NCI-H2227 treated with DMSO at 0.1 percent for 48 hours (cell line): ENCODE data around the gene PTH1R.

Experiments used
- DNase-seq: peaks from one replicate; lab custom pipeline; 2025; lab: John Stamatoyannopoulos, UW

Gene PTH1R

DNA sequence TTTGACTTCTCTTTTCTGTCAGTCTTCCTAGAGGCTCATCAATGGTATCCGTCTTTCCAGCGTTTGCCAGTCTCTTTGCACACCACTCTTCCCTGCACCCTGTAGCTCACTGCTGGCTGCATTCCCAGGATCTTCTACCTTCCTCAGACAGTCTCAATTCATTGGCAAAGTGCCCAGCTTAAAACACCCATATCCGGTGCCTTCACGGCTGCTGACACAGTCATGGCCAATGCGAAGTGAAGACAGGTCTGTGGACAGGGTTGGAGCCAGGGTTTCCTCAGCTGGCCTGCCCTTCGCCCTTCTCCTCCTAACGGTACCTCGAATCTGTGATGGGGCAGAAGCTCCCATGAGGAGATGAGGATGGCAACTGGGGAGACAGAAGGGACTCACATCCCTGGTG, 36.1 kb downstream of the PTH1R start:
- peak; percentile 43 for DNase-seq

DNA sequence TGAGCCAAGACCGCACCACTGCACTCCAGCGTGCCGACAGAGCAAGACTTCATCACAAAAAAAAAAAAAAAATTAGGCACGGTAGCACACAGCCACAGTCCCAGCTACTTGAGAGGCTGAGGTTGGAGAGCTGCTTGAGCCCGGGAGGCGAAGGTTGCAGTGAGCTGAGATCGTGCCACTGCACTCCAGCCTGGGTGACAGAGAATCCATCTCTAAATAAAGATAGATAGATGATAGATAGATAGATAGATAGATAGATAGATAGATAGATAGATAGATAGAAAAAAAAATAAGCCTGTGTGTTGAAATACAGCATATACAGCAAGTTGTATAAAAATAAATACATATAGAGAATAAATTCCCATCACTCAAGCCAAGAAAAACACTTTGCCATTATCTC, 37.3 kb downstream of the PTH1R start:
- DNase-seq = no peak

DNA sequence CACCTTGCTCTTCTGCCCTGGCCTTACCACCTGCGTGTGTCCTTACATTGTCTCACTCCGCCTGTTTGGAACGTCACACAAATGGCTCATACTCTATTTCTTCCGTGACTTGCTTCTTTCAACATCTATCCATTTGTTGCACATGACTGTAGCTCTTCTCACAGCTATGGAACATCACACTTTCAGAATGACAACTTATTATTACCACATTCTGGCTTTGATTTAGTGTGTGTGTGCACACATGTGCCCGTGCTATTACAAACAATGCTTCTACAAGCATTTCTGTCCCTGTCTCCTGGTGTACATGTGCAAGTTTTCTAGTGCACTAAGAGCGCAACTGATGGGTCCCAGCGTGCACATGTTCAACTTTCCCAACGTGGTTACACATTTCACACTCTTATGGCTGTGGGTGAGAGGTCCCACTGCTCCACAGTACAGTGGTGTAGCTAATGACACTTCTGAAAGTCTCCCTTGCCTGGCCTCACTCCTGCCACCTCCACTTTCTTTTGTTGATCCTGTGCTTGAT, 37.8 kb downstream of the PTH1R start:
- DNase-seq = no peak

DNA sequence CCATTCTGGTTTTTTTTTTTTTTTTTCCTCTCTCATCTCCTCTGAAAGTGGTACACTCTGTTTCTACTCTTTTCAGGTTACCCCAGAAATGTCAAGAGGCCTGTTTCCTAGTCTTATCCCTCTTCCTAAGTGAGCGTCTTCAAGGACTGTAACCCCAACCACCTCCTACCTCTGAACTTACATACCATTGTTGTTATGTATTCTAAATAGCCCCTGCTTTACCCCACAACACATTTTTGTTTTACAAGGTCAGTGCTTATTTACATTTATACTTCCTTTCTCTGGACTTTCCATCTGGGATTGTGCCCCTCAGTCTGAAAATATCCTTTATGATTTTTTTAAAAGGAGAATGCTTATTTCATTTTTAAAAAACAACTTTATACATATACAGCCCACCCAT, 38.8 kb downstream of the PTH1R start:
- no peak for DNase-seq

DNA sequence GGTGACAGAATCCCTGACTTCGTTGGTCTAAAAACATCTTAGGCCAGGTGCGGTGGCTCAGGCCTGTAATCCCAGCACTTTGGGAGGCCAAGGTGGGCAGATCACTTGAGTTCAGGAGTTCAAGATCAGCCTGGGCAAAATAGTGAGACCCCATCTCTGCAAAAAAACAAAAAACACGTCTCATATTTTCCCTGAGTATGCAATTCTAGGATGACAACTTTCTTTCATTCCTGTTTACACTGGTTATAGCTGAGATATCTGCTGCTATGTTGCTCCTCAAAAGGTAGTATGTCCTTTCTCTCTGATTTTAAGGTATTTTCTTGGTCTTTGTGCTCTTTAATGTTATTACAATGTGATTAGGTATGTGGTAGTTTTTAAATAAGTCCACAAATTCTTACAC, 39.3 kb downstream of the PTH1R start:
- DNase-seq = no peak

DNA sequence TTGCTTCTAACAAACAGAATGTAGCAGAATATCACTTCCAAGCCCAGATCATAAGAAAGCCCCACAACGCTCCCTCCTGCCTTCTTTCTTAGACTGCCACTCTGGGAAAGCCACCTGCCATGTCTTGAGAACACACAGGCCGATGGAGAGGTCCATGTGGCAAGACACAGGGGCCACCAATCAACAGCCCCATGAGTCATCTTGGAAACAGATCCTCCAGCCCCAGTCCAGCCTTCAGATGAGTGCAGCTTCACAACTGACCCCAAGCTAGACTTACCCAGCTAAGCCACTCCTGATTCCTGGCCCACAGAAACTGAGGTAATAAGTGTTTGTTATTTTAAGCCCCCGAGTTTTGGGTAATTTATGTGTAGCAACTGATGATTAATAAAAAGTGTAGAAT, 39.7 kb downstream of the PTH1R start:
- DNase-seq = no peak

DNA sequence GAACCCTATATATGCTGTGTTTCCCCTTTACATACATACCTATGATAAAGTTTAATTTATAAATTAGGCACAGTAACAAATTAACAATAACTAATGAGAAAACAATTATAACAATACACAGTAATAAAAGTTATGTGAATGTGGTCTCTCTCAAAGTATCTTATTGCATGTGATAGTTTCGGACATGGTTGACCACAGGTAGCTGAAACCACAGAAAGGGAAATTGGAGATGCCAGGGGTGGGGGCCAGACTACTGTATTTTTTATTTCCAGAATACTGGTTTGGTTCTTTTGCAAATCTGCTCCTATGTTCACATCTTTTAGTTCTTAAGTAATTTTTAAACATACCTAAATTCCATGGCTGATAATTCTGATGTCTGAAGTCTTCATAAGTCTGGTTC, 40.7 kb downstream of the PTH1R start:
- no peak for DNase-seq

DNA sequence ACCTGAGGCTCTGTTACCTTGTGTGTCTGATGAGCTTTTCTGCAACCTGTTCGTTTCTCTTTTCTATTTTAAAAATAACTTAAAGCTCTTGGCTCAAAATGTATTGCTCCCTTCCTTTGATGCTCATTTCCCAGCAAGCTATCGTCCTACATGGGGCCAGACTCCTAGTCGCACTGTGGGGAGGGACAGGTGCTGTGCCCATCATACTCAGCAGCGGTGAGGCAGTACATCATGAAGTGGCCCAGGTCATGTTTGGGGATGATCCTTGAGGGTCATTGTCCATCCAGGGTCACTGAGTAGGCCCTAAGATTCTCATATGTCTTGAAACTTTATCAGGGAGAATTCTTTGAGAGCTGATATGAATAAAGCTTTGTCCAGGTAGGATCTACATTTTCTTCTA, 41.1 kb downstream of the PTH1R start:
- DNase-seq = no peak

DNA sequence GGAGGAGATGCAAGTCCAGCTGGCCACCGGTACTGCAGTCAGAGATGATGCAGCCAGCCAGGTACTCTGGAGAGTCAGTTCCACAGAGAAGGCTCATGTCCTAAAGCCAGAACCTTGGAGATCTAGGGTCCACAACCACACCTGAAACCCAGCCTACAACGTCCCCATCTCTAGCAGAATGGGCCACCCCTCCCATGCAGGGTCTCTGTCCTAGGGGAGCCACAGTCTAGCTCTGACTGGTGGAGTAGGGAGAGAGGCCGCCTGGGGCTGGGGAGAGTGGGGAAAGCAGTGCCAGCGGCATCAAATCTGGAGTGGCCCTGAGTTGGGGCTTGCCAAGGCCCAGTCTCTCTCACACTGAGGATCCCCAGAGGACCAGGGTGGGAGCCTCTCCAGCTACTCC, 43.5 kb downstream of the PTH1R start:
- DNase-seq = no peak

DNA sequence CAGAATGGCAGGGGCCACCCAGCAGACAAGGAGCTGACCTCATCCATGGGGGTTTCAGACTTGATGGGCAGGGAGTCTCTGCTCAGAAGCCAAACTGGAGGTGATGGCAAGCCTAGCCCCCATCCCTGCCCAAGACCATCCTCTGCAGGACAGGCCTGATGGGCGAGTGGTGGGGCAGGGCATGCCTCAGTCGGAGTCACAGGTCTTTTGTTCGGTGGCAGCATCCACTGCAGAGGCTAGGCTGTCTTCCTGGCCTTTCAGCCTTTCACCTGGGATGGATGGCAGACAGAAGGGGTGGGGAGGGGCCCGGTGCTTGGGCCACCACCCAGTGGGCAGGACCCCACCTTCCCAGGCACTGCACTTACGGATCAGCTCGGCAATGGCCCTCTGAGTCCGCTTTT, 44.4 kb downstream of the PTH1R start:
- DNase-seq = no peak

DNA sequence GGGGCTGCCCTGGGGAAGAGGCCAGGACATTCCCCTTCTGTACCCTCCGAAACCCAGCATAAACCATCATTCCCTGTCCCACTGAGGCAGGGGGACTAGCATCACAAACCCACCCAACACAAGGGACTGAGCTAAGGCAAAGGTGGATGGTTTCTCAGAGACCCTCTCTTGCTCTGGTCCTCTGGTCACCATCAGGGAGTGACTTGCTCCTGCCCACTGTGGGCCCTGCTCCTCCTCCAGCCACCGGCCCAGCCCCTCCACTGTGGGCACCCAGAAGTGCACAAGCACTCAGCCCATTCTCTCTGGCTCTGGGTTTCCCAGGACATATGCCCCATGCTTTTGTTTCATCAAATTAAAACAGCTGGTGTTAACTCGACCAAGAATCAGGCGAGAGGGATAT, 44.9 kb downstream of the PTH1R start:
- no peak for DNase-seq

DNA sequence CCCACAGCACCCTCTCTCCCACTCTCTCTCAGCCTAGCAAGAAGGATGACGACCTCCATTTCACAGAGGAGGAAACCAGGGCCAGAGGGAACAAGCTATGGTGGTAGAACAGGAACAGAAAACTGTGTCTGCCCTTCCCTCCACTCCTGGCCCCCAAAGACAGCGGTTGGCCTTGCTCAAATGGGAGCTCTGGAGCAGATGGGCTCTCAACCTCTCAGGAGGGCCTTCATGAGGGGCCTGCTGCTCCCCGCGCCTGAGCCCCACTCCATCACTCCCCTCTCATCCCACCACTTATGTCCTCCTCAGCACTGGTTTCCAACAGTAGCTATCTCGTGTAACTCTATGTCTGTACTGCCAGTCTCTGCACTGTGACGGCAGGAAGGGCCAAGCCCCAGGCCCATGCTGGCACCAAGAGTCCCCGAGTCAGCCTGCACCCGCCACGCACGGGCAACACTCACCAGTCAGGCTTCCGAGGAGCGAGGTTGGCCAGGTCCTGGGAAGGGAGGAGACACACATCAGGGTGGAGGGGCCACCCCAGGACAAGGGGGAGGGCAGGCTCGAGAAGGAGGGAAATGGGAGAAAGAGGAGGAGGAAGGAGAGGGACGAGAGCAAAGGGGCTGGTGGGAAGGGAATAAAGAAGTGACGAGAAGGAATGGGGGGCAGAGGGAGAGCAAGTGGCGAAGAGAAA, 45.5 kb downstream of the PTH1R start:
- DNase-seq = no peak

DNA sequence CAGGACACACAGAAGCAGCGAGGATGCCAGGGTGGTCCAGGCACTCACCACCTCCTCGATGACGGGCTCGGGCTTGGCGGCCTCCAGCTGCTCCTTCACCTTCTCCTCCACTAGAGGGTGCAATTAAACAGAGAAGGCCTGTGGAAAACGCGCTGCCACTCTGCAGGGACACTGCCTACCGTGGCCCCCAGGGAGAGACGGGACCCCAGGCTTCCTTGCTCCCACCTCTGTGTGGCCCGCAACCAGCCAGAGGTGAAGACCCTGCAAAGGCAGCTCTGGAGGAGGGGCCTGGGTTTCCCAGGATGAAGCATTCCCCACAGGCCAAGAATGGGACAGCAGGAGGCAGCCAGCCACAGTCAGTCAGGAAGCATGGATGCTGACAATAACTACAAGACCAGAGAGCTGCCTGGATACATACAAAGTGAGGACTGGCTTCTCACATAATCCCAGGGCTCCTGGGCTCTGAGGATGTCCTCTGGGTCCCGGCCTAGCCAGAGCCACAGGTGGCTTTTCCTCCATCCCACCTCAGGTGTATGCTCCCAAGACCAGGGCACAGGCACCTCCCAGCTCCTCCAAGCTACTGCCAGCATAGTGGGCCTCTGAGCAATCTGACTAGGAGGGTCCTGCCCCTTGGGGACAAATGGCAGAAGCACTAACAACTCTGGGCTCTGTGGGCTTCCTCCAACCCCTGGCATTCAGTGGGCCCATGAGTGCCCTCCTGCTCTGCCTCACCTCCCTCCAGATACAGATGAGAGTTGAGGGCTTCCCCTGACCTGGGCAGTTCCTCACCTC, 46.2 kb downstream of the PTH1R start:
- no peak for DNase-seq

DNA sequence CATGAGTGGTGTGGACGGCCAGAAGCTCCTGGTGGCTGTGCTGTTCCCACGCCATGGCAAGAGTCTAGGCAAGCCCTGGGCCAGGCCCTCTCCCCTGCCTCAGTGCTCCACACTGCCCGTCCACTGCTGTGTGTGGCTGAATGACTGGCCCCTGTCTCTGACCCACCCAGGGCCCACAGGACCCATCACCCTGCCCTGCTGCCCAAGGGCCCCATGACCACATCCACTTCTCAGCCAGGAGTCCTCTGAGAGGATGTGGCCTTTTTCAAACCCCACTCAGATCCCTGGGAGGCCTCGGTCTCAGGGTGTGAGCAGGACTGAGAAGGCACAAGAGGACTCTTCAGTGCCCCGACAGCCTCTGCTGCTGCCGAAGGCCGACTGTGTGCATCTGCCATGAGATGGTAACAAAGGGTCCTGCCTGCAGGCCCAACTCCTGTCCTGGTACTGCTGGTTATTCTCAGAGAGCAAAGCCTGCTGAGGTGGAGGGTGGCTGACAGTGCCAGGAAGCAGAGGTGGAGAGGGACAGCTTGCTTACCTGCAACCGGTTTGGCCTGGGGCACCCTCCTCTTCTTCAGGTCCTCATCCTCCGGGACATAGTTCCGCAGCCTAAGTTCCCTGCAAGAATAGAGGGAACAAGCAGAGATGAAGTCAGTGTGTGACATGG, 47.5 kb downstream of the PTH1R start:
- no peak for DNase-seq

DNA sequence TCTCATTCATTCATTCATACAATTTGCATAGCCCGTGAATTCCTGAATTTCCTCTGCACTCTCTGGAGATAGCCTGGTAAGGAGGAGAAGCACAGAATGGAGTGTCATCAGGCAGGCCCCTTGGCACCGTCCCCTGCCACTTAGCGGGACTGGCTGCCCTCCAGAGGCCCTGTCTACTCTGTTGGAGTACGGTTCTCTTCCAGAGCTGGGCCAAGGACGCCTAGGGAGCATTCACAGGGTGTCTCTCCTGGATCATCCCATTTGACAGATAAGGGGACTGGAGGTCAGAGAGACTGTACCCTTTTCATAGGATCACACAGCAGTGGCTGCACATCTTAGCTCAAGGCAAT, 48.0 kb downstream of the PTH1R start:
- no peak for DNase-seq

DNA sequence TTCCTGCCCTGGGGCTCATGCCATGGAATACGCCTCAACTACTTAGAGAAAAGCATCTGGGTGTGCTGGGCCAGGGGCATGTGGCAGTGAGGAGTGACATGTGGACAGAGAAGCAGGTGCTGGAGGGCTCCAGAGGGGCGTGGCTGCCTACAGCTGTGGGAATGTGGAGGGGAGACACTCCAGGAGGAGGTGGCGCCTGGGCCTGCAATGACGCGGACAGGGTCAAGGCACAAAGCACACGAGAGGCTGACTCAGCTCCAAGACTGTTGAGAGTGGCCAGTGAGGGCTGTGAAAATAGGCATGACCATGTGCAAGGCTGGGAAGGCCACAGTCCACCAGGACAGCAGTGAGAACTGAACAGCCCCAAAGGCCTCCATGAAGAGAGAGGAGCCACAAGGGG, 48.5 kb downstream of the PTH1R start:
- DNase-seq = no peak

DNA sequence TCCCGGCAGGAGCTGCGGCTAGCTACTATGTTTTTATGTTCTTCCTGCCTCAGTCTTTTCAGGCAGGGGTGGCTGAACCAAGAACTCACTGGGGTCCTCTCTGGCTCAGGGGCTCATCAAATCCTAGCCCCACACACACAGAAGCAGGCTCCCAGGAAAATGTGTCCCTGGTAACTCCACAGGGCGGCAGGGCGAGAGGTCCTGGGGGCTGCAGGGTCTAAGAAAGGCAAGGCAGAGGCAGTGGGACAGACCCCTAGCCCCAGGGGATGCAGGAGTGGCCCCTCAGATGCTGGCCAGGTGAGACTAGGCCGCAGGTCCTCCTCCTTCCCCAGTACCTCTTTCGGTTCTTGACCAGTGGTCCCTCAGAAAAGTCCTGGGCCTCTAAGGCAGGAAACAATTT, 48.9 kb downstream of the PTH1R start:
- no peak for DNase-seq

DNA sequence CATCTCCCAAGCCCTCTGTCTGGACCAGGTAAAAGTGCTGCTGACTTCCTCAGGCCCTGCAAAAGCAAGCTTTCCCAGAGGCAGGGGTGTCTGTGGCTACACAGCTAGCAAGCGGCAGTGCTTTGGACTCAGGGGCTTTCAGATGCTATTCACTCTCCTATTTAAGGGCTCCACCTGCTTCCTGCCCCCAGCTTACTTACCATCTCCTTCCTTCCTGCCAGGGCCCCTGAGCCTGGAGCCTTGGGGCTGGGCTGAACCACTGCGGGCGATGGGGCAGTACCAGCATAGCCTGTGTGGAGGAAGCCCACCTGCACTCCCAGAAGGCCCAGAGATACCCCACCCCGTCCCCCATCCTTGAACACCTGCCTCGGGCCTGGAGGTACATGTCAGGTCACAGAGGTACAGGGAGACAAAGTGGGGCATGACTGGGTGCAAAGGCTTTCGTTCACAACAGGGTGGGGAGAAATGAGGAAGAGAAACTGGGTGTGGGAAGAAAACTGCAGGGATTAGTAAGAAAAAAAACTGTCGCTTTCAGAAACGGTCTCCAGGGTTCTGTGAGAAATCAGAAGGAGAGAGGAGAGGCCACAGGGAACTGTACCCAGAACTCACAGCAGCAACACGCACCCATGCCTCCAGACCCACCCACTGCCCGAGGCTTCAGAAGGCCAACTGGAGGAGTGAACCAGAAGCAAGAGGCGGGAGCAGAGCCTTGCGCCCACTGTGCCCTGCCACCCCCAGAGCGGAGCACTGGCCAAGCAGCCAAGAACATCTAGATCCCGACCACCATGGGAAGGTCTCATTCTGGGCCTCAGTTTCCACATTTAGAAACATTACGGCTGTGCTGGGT, 49.6 kb downstream of the PTH1R start:
- DNase-seq = no peak

DNA sequence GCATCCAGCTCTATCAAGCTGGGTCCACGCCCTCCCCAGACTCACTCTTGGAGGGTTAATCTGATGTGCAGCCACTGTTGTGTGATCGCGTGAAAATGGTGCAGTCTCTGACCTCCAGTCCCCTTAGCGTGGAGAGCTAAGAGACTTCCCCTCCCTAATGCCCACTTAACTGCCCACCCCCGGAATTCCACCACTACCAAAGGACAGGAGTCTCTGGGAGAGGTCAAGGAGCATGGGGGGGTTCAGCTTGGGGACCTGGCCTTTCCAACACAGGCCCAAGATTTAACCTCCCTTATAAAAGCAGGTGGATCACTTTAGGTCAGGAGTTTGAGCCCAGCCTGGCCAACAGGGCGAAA, 50.2 kb downstream of the PTH1R start:
- DNase-seq = no peak

DNA sequence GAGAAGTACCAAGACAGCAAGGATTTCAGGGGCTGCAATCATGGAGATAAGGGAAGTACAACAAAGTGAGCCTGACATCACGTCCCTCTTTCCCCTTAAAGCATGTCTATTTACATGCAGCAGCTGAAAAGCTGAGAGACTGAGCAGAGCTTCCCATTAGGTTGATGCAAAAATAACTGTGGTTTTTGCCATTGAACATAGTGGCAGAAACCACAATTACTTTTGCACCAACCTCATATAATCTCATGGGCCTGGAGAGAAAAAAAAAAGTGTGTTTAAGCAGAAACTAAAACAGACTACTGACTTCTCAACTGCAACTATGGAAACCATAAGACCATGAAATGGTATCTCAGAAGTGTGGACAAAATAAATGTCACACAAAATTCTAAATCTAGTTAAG, 50.8 kb downstream of the PTH1R start:
- no peak for DNase-seq

DNA sequence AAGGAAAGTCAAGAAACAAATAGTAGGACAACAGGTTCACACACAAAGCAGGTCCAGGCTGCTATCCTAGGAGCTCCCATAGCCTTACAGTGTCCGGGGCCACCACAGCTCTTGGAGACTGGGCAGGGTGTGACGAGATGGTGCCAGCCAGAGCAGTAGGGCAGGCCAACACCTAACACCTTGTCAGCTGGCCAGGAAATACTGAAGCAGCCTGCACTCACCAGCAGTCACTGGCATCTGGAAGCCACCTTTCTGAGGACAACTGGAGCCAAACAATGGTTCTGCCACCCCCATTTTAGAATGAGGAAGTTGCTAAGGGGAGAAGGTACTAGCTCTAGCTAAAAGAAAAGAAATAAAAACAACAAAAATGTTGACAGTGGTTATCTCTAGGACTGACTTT, 51.8 kb downstream of the PTH1R start:
- no peak for DNase-seq

DNA sequence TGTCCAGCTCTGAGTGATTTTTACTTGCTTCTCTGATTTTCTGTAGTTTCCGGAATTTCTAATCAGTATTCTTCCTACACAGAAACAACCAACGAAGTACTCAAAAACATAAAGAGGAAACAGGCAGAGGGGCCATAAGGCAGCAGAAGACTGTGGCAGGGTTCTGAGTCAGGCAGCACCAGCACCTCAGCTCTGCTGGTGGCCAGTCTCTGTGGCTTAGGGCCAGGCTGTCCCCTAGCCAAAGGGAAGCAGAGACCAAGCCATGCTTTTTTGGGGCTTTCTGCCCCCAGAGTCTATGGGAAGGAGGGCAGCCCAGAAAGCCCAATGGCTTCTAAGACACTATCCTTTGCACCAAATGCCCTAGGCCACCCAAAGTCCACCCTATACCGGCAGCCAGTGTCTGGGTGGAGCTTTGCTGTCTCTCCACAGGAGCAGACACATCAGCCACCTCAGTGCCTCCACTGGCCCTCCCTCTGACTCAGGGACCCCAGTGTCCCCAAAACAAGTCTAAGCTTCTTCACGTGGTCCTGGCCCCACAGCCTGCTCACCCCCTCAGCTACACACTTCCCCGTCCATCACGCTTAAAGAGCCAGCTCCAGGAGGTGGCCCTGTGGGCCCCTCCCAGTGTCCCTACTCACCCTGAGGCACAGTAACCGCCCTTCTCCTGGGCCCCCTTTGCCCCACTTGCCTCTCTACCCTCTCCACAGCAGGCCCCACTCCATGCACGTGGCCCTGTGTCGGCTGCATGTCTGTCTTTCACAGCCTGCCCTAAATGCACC, 52.8 kb downstream of the PTH1R start:
- DNase-seq = no peak
